Muscle of arm (tissue), 12 donors: ENCODE measurements around the gene METTL25B. TPM values are rescaled to one million over a fixed set of nuclear protein-coding genes. Genes with fewer than 3 reads are reported as not detected.
A peak's percentile ranks its signal among the peaks of the same experiment; 100 is the strongest.

Experiments used
- DNase-seq: peaks from one replicate; pipeline ENCODE4 v3.0.0-alpha.2; 2013
- polyA plus RNA-seq, 12 donors: library from polyadenylated mRNA; unstranded; fragments of 120-200 nt; gene quantifications; one replicate each; pipeline ENCODE4 v1.2.1, GENCODE V29; 2013; ENCODE audit not compliant: insufficient read length in 12 of 12

The METTL25B gene
- polyA plus RNA-seq, 12 donors, result 16.8 to 26.5 (median 19.0) TPM; not detected in 1

DNA sequence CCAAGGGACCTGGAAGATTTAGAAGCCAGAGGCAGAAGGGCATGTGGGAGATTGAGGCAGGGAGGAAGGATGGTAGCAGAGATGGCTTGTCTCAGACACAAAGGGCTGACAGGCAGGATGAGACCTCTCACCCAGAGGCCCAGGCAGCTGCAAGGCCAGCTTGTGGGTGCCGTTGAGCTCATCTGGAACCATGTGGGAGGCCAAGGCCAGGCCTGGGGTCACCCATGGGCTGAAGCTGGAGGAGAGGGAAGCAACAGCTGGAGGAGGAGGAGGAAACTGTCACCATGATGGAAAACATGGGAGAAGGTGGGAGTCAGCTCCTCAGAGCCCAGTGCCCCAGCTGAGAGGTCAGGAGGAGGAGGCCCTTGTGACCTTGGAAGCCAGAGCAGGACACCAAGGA is 29.3 kb upstream of the METTL25B start:
- no peak for DNase-seq

- no peak for DNase-seq
Observed at GRCh38 chr1:156700736-156701531, 27.3 kb upstream of the METTL25B start.

GRCh38 chr1:156703336-156703735 is 24.9 kb upstream of the METTL25B start:
- no peak for DNase-seq

- DNase-seq, result no peak
Observed at GRCh38 chr1:156703741-156704140, 24.5 kb upstream of the METTL25B start.

GRCh38 chr1:156704166-156704711 is 24.0 kb upstream of the METTL25B start:
- no peak for DNase-seq

DNA sequence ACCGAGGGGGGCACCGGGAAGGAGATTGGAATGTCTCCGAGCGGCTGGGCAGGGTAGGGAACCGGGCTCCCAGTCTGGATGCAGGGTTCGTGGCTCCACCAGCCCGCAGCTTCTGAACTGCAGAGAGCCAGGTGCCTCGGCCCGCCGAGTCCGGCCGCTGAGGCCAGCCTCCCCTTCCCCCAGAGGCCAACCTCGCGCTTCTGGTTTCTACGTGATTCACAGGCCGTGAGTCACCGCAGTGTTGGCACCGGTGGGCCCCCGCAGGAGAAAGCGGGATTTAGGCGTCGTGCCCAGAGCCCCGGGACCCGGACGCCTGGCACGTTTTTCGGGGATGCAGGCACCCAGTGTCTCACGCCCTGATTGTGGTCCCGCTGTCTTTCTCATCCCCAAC is 23.3 kb upstream of the METTL25B start:
- DNase-seq, result no peak

- peak; percentile 83 for DNase-seq
Observed at GRCh38 chr1:156705321-156705917, 22.9 kb upstream of the METTL25B start, which contains the start of gene CRABP2. Gene CRABP2, minus strand, starts transcription at chr1:156705583. Its CDS starts 137 bp downstream, at chr1:156705446.

- DNase-seq, result peak; percentile 91
Observed at GRCh38 chr1:156705918-156706656, 22.2 kb upstream of the METTL25B start.

DNA sequence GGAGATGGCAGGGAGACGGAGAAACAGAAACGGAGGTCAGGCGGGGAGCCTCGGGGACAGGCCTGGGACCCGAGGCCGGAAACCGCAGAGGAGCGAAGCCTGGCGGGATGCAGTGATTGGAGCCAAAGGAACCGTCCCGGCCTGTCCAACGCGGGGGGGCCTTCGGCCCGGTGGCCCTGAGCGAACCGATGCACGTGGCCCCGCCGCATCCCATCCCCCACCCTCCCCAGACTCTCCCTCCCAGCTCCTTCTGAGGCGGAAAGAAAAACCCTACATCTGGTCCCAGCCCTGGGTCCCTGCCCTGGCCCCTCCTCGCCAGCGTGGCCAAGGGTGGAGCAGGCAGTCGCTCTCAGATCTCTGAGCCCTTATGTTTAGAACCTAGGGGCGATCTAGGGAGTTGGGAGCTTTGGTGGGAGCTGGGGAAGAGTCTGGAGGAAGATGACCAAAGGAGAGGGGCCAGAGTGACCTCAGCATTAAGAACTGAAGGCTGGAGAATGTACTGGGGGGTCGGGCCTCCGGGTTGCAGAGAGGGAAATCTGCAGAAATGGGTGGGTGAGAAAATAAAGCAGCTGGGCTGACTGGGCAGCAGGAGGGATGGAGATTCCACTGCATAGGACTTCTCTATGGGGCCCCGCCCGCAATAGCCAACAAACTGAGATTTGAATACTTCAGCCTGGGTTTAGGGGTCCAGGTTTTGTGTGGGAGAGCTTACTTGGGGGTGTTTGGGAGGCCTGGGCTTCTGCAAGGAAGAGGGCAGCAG is 21.4 kb upstream of the METTL25B start:
- DNase-seq, result peak; percentile 93

DNA sequence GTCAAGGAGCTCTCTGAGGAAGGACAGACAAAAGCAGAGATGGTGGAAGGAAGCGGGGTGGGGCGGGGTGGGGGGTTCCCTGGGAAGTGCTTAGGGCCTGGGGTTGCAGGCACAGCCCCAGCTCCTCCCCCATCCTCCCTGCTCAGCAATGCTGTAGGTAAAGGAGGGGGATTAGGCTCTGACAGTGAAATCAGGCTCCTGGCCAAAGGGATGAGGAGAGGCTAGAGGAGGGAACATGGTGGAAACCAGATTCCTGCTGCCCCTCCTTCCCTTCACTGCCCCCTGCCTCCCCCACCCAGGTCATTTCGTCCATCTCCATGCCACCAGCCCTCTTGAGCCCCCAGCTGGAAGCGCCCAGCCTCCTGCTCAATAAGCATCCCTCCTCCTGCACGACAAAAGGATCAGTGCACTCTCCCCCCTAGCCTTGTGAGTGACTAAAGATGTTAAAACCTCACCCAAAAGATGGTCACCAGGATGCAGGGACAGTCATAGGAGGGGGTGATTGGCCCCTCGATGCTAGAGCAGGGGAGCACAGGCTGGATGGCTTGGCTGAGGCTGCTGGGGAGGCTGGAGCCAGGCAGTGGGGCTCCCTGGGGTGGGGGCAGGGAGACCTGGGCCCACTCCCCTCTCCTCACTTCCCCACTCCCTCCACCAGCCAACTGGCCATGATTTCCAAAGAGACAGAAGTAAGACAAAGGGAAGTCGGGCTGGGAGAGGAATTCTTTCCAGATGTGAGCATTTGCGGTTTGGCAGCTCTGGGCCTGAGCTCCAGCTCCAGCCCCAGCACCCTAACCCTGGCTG is 20.7 kb upstream of the METTL25B start:
- peak; percentile 80 for DNase-seq

DNA sequence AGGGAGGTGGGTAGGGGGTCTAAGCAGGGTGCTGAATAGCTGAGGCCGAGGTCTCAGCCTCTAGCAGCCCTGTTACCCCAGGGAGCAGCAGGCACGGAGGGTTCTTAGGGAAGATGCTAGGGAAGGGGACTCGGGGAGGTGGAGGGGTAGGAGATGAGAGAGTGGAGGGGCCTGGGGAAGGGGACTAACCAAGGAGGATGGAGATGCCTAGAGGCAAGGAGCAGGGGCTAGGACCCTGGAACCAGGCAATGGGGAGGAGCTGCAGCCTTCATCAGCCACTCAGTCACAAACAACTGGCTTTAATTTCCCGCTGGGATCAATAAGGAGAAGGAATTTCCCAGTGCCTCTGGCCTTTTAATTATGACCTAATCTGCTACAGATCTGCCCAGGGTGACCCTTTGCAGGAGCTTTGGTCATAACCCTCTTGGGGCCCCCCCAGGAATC is 20.0 kb upstream of the METTL25B start:
- DNase-seq, result no peak

DNA sequence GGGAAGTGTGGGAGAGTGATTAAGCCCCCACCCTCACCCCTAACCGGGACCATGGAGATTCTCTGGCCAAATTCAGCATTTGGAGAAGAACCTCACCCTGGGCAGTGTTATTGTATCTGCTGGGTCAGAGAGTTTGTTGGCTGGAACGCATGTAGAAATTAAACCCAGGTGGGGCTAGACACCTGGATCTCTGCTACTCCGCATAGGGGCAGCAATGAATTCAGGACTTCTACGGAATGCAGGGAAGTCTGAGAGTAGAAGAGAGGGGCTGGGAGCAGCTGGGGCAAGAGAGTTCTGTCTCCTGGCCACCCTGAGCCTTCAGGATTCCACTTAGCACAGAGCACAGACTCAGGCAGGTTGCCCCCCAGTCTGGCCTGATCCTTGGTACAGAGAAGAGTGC is 19.2 kb upstream of the METTL25B start:
- no peak for DNase-seq

GRCh38 chr1:156709757-156710489 is 18.3 kb upstream of the METTL25B start:
- DNase-seq, result no peak

- DNase-seq, result no peak
Observed at GRCh38 chr1:156711011-156711817, 17.1 kb upstream of the METTL25B start.

DNA sequence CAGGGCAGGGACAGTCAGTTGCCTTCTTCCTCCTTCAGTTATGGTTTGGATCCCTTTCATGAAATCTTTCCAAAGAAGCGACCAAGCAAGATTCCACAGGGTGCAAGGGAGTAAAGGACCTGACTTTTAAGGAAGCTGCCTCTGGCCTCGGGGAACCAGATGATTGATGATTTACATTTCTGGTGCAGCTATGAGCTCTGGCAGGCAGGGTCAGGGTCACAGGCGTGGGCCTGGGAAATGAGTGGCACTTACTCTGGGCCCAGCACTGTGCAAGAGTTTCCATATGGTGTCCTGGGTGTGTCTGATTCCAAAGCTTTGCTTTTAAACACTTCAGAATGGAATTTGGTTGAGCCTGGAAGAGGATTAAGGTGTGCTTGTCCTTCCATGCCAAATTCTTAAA is 15.6 kb upstream of the METTL25B start:
- DNase-seq, result no peak

GRCh38 chr1:156714830-156715229 is 13.4 kb upstream of the METTL25B start:
- no peak for DNase-seq

GRCh38 chr1:156717351-156717750 is 10.9 kb upstream of the METTL25B start:
- no peak for DNase-seq

DNA sequence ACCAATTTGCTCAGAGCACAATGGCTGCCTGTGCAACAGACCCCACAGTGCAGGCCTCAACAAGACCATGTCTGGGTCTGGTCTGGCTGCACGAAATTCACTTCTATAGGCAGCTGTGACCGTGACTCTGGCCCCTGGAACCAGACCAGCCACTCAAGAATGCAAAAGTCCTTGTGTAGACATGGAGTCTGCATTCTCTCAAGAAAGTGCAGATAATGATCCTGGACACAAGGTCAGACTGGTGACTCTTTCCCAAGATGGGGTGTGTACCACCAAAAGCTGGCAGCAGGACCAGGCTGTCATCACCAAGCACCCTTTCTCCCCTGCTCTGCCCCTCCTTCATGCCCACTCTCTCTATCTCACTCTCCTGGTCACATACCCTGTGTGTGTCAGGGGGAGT is 7.1 kb upstream of the METTL25B start:
- DNase-seq, result no peak

DNA sequence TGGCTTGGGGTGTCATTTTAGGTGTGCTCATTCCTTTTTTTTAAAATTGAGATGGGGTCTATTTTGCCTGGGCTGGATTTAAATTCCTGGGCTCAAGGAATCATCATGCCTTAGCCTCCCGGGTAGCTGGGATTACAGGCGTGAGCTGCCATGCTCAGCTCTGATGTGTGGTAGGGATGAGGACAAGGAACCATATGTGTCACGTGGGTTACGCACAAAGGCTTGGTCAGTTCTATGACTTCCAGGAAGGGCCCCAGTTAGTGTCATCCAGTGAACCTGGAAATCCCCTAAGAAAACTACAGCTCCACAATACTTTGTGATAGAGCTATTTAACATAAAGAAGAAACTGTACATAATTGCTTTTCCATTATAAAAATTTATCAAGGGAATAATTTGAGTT is 6.7 kb upstream of the METTL25B start:
- DNase-seq, result no peak
